ENCODE measurements around the gene LNX1.

LNX1 gene

DNA sequence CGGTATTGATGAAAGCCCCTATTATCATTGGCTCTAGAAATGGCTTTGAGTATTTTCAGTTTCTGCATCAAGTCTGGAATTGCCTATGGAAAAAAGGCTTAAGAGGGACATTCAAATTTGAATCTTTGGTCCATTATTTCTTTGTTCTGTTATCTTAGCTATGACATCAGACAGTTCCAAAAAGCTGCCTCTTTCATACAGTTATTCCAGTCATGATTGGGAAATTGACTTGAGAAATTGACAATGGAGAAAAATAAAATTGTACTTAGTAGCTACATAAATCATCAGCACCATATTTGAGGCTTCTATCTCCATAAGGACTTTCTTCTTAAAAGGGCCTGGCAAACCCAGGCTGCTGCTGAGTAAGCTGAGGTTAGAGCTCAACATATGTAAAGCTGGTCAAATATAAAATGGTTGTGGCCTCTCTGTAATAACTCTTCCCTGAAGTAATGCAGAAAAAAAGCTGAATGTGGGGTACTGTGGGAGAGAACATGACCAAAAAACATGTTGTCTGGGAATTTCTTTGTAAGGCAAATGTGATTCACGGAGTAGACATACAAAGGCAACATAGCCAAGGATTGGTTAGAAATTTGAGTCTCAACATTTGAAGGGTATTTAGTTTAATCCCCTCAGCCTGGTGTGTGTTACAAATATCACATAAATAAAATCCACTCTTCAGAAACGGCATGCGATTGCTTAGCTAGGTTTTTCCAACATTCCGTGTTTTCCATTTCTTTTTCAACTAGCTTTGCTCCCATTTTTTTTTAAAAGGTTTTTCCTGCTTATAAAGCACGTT lies 100.9 kb downstream of the LNX1 start:
- TF ChIP-seq, protein P1, sequence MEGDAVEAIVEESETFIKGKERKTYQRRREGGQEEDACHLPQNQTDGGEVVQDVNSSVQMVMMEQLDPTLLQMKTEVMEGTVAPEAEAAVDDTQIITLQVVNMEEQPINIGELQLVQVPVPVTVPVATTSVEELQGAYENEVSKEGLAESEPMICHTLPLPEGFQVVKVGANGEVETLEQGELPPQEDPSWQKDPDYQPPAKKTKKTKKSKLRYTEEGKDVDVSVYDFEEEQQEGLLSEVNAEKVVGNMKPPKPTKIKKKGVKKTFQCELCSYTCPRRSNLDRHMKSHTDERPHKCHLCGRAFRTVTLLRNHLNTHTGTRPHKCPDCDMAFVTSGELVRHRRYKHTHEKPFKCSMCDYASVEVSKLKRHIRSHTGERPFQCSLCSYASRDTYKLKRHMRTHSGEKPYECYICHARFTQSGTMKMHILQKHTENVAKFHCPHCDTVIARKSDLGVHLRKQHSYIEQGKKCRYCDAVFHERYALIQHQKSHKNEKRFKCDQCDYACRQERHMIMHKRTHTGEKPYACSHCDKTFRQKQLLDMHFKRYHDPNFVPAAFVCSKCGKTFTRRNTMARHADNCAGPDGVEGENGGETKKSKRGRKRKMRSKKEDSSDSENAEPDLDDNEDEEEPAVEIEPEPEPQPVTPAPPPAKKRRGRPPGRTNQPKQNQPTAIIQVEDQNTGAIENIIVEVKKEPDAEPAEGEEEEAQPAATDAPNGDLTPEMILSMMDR (IDR thresholded peaks at IDR 0.05; ENCODE audit: poor library complexity, severe bottlenecking), result no peak
- peaks cover 3% of the 10 kb centered on the region for H3K4me1 ChIP-seq (ENCODE audit: insufficient read depth, poor library complexity, severe bottlenecking)
- no peak for ATAC-seq (ENCODE audit: low read depth)
- H3K36me3 ChIP-seq (ENCODE audit: low read depth), result no peaks in the 10 kb centered on the region
- no peak overlapping the region for H3K4me3 ChIP-seq (ENCODE audit: severe bottlenecking)
- H3K27me3 ChIP-seq (ENCODE audit: insufficient read depth, poor library complexity, severe bottlenecking), result no peaks in the 10 kb centered on the region
- DNase-seq (ENCODE audit: low spot score), result no peak
- no peak overlapping the region for H3K27ac ChIP-seq (ENCODE audit: poor library complexity, severe bottlenecking)
- H3K9me3 ChIP-seq (ENCODE audit: severe bottlenecking), result no peaks in the 10 kb centered on the region

DNA sequence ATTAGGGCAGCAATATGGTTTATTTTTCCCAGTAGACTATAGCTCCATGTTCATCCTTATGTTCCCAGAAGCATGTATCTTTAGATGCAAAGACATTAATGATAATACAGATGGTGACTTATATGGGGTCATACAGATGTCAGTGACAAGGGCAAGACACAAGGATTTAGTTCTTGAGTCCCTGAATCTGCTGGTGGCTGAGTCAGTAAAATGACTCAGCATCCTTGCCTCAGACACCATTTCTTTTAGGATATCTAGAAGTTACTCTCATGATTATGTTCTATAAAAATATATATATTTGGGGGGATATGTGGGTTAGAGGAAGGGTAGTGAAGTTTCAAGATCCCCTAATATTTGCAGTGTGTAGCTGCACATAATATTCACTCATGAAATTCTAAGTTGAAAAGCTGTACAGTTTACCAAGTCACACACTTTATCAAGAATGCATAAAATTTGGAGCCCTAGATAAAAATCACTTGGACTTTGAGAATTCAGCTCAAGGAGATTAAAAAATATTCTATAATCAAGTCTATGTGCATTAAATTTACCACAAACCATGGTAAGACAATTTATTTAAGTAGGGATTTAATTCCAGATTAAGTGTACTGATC lies 101.9 kb downstream of the LNX1 start:
- H3K36me3 ChIP-seq (ENCODE audit: low read depth), result no peaks in the 10 kb centered on the region
- H3K27ac ChIP-seq (ENCODE audit: poor library complexity, severe bottlenecking), result no peak overlapping the region
- no peaks in the 10 kb centered on the region for H3K9me3 ChIP-seq (ENCODE audit: severe bottlenecking)
- TF ChIP-seq, protein P1 (IDR thresholded peaks at IDR 0.05; ENCODE audit: poor library complexity, severe bottlenecking), result no peak
- H3K27me3 ChIP-seq (ENCODE audit: insufficient read depth, poor library complexity, severe bottlenecking), result no peaks in the 10 kb centered on the region
- no peak for DNase-seq (ENCODE audit: low spot score)
- peaks cover 3% of the 10 kb centered on the region for H3K4me1 ChIP-seq (ENCODE audit: insufficient read depth, poor library complexity, severe bottlenecking)
- H3K4me3 ChIP-seq (ENCODE audit: severe bottlenecking), result no peak overlapping the region
- ATAC-seq (ENCODE audit: low read depth), result no peak

DNA sequence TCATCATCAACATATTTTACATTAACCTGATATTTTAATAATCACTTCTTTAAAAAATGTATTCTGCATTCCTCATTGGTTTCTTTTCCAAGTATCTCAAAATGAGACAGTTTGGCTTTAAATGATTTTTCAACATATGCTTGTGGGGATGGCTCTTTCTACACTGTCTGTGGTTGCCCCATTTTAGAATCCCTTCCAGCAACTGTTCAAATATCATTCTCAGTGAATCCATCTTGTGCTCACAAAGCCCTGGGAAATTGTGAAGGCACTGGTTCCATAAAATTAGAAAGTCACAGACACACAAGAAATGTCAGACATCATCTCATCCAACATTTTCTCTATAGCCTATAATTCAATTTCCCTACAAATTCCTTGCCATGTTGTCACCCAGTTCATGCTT lies 103.5 kb downstream of the LNX1 start:
- DNase-seq (ENCODE audit: low spot score), result no peak
- H3K4me3 ChIP-seq (ENCODE audit: severe bottlenecking), result no peak overlapping the region
- TF ChIP-seq, protein P1 (IDR thresholded peaks at IDR 0.05; ENCODE audit: poor library complexity, severe bottlenecking), result no peak
- no peak for ATAC-seq (ENCODE audit: low read depth)
- no peaks in the 10 kb centered on the region for H3K27me3 ChIP-seq (ENCODE audit: insufficient read depth, poor library complexity, severe bottlenecking)
- no peaks in the 10 kb centered on the region for H3K36me3 ChIP-seq (ENCODE audit: low read depth)
- no peak overlapping the region for H3K27ac ChIP-seq (ENCODE audit: poor library complexity, severe bottlenecking)
- peaks cover 3% of the 10 kb centered on the region for H3K4me1 ChIP-seq (ENCODE audit: insufficient read depth, poor library complexity, severe bottlenecking)
- H3K9me3 ChIP-seq (ENCODE audit: severe bottlenecking), result no peaks in the 10 kb centered on the region

DNA sequence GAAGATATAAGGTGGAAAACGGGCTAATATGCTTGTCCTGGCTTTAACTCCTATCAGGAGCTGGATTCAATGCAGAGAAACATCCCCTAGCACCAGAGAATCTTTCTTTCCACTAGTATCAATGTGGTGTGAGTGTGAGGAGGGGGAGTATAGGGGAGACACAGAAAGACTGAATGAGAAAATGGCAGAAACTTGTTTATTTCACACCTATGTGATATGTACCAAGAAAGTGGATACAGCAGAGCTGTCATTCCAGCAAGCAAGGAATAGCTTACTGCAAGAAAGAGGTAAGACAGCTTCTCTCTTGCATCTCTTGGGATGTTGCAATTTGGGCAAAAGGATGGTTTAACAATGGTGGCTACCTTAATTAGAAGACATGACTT lies 105.6 kb downstream of the LNX1 start:
- H3K27me3 ChIP-seq (ENCODE audit: insufficient read depth, poor library complexity, severe bottlenecking), result no peaks in the 10 kb centered on the region
- TF ChIP-seq, protein P1 (IDR thresholded peaks at IDR 0.05; ENCODE audit: poor library complexity, severe bottlenecking), result no peak

More for the DNA sequence above, 105.6 kb downstream of the LNX1 start:
- DNase-seq (ENCODE audit: low spot score) (no peak), ATAC-seq (ENCODE audit: low read depth) (no peak)
- Histone ChIP-seq H3K27ac (ENCODE audit: poor library complexity, severe bottlenecking) (no peak overlapping the region), H3K4me1 (ENCODE audit: insufficient read depth, poor library complexity, severe bottlenecking) (peaks cover under 1% of the 10 kb centered on the region), H3K4me3 (ENCODE audit: severe bottlenecking) (no peak overlapping the region), H3K9me3 (ENCODE audit: severe bottlenecking) (no peaks in the 10 kb centered on the region), H3K36me3 (ENCODE audit: low read depth) (no peaks in the 10 kb centered on the region)
